K562 (cell line): ENCODE results near the gene ZNF148. TPM values are rescaled to one million over a fixed set of nuclear protein-coding genes. Genes with fewer than 3 reads are reported as not detected.

ENCODE experiments used
- ATAC-seq: fragments of 200-7000 bp; cut with Tn5 transposase; 3 replicates; pipeline ENCODE4 v1.9.1; 2020; ENCODE audit warnings: moderate library complexity
- BruUV-seq: library from RNA; stranded (reverse); fragments of 400-500 nt; replicated peaks from 2 replicates; lab custom pipeline; 2021; lab: Mats Ljungman, UMichigan
- CTCF ChIA-PET: fragments of 300-600 bp; formaldehyde crosslinking; extraction: SDS; loops from one replicate; lab custom pipeline; 2021; ENCODE audit warnings: low intra/inter-chr PET ratio; lab: Yijun Ruan, JAX
- POLR2A ChIA-PET: fragments of 300-600, 350-650 bp; sonication (Branson Sonifier 250); formaldehyde crosslinking; extraction: SDS; loops from one replicate; lab custom pipeline; 2021; ENCODE audit warnings: antibody characterized with exemption, inconsistent platforms; lab: Yijun Ruan, JAX
- DNase-seq, 4 experiments: peaks; one replicate each; pipeline versions ENCODE4 v3.0.0 to v3.0.0-alpha.2; 2011 to 2018; ENCODE audit warnings: low spot score in 3 of 4, mixed read lengths in 3 of 4; ENCODE audit errors: extremely low read depth in 1 of 4
- FAIRE-seq: peaks from 2 replicates; lab custom pipeline; 2011; peaks lifted over from hg19 to GRCh38; lab: Jason Lieb, UNC
- H2AFZ ChIP-seq: 2 replicates; pipeline ENCODE4 v1.6.0; 2011; ENCODE audit warnings: low read depth, low read length, control low read depth, inconsistent platforms
- H3K27ac ChIP-seq: fragments of 200-600 bp; 3 replicates; pipeline ENCODE4 v1.8.0; 2011; ENCODE audit warnings: low read depth, mild to moderate bottlenecking, control low read depth, inconsistent platforms, low read length, moderate library complexity, mixed read lengths; ENCODE audit errors: extremely low read depth
- H3K27me3 ChIP-seq, 2 experiments: fragments of 300-600 bp in 1 of 2; 2 replicates in 1 of 2; 3 replicates in 1 of 2; pipeline versions ENCODE4 v1.6.0 to v1.8.0; 2011; ENCODE audit warnings: inconsistent platforms in 2 of 2, low read length in 2 of 2, mild to moderate bottlenecking in 1 of 2, mixed read lengths in 1 of 2, moderate library complexity in 1 of 2; ENCODE audit not compliant: control insufficient read depth in 2 of 2, insufficient read depth in 2 of 2
- H3K36me3 ChIP-seq: fragments of 300-600 bp; 3 replicates; pipeline ENCODE4 v1.8.0; 2011; ENCODE audit warnings: mild to moderate bottlenecking, low read length, inconsistent platforms; ENCODE audit not compliant: control insufficient read depth, insufficient read depth
- H3K4me1 ChIP-seq, 2 experiments: fragments of 200-600 bp in 1 of 2; replicated peaks in 1 of 2; 2 replicates in 1 of 2; 3 replicates in 1 of 2; pipeline versions ENCODE4 v1.5.1 to v1.8.0; 2011; ENCODE audit warnings: inconsistent platforms in 2 of 2, low read length in 2 of 2, mild to moderate bottlenecking in 1 of 2, mixed read lengths in 1 of 2, moderate library complexity in 1 of 2; ENCODE audit not compliant: control insufficient read depth in 2 of 2, insufficient read depth in 2 of 2
- H3K4me2 ChIP-seq: 2 replicates; pipeline ENCODE4 v1.6.1; 2011; ENCODE audit warnings: low read length, control low read depth, inconsistent platforms, mixed read lengths; ENCODE audit not compliant: insufficient read depth
- H3K4me3 ChIP-seq: fragments of 200-600 bp; sonication (generic), shearing (Covaris generic); 2 replicates; pipeline ENCODE4 v1.5.1; 2016; ENCODE audit warnings: control low read depth, inconsistent platforms
- H3K79me2 ChIP-seq: fragments of 200-600 bp; 3 replicates; pipeline ENCODE4 v1.8.0; 2011; ENCODE audit warnings: low read length, inconsistent platforms; ENCODE audit not compliant: control insufficient read depth, insufficient read depth
- H3K9ac ChIP-seq, 2 experiments: 2 replicates each; pipeline versions ENCODE4 v1.6.0 to v1.6.1; 2011; ENCODE audit warnings: low read depth in 2 of 2, low read length in 2 of 2, control low read depth in 1 of 2, inconsistent platforms in 1 of 2, mild to moderate bottlenecking in 1 of 2, mixed read lengths in 1 of 2; ENCODE audit not compliant: insufficient read depth in 1 of 2
- H3K9me1 ChIP-seq: one replicate; pipeline ENCODE4 v1.6.0; 2011; ENCODE audit warnings: inconsistent platforms, mild to moderate bottlenecking, low read length, moderate library complexity; ENCODE audit not compliant: control insufficient read depth, insufficient read depth
- H3K9me3 ChIP-seq: replicated peaks from 2 replicates; pipeline ENCODE4 v1.5.1; 2011; ENCODE audit warnings: low read depth, low read length, inconsistent platforms; ENCODE audit not compliant: control insufficient read depth, insufficient read depth
- H4K20me1 ChIP-seq: replicated peaks from 2 replicates; pipeline ENCODE4 v1.6.1; 2011; ENCODE audit warnings: low read length, inconsistent platforms, mixed read lengths; ENCODE audit not compliant: control insufficient read depth, insufficient read depth
- GABPB2 ChIP-seq: fragments of 250-450 bp; sonication (Bioruptor Pico); conservative IDR thresholded peaks from 2 replicates; pipeline ENCODE4 v1.5.1; 2021; ENCODE audit warnings: mild to moderate bottlenecking
- POLR2AphosphoS2 ChIP-seq: IDR thresholded peaks from 2 replicates; pipeline ENCODE4 v1.6.1; 2012; ENCODE audit warnings: low read length, improper control_type of control experiment
- ZNF124 ChIP-seq: sonication (generic); formaldehyde crosslinking; IDR thresholded peaks from 2 replicates; pipeline ENCODE4 v1.8.1; 2022; ENCODE audit warnings: missing genetic modification reagents
- WGBS: fragments of 100-300 bp; shearing (Covaris generic); methylation state at CpG from one replicate; pipeline ENCODE4 v1.1.6; 2016; ENCODE audit warnings: low coverage, mixed read lengths; ENCODE audit not compliant: insufficient coverage; ENCODE audit errors: missing lambda C conversion rate; 5-methylcytosine and 5-hydroxymethylcytosine counted together
- in situ Hi-C: fragments of 300-500 bp; cut with MboI; formaldehyde crosslinking; loops from 4 replicates; pipeline ENCODE4 v1.15.0; 2018; ENCODE audit warnings: inconsistent platforms, mixed read lengths
- intact Hi-C: fragments of 100-400 bp; cut with micrococcal nuclease; formaldehyde crosslinking; loops from 2 replicates; pipeline ENCODE4 v1.14.2; 2022
- polyA plus RNA-seq, 8 experiments: library from polyadenylated mRNA; depleted of rRNA in 4 of 8; stranded (reverse) in 5 of 8; unstranded in 3 of 8; fragments of >200 nt; fragmentation: Nextera tagmentation in 2 of 8; fragmentation: Illumina TruSeq in 1 of 8; extraction: Ambion mirVana in 2 of 8; extraction: Trizol in 1 of 8; gene quantifications; 2 replicates each; pipeline versions ENCODE4 v1.2.1 to v1.2.3, GENCODE V29; 2011 to 2014; ENCODE audit warnings: inconsistent platforms in 1 of 8, missing spikeins in 1 of 8
- total RNA-seq, 7 experiments: library from RNA; depleted of rRNA in 6 of 7; stranded (reverse); fragments of >200 nt in 6 of 7; fragmentation: Illumina TruSeq in 2 of 7; extraction: Trizol in 2 of 7; gene quantifications; 2 replicates each; pipeline versions ENCODE4 v1.2.1 to v1.2.3, GENCODE V29; 2011 to 2021; ENCODE audit warnings: low replicate concordance in 1 of 7
- TF ChIP-seq, protein P1 (sequence below), 2 experiments: IDR thresholded peaks in 1 of 2; conservative IDR thresholded peaks in 1 of 2; 2 replicates each; pipeline ENCODE4 v1.6.1; 2016; ENCODE audit warnings: low read depth in 2 of 2, mild to moderate bottlenecking in 1 of 2, missing compliant biosample characterization in 1 of 2, missing genetic modification characterization in 1 of 2, moderate library complexity in 1 of 2

ZNF148 gene
- total and polyA plus RNA-seq, 9 of the 15 experiments (the other 6 are each of a cell fraction or from before 2014, with no cell fraction given) = 2.7 to 15.1 (median 8.3) TPM

DNA sequence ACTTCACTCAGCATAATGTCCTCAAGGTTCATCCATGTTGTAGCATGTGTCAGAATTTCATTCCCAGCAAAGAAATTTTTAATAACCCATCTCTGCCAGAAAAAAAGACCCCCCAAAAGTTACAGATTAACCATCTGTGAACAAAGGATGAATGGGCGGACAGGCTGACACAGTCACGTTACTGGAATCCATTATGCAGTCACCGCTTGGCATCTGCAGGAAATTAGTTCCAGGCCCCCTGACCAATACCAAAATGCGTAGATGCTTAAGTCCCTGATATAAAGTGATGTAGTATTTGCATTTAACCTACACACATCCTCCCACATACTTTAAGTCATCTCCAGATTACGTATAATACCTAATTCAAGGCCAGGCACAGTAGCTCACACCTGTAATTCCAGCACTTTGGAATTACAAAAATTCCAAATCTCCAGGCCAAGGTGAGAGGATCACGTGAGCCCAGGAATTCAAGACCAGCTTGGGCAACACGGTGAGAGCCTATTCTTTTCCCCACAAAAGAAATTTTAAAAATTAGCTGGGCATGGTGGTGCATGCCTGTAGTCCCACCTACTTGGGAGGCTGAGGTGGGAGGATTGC lies 161.1 kb downstream of the ZNF148 start:
- Histone ChIP-seq H3K27ac (no peak overlapping the region), H3K9me1 (no peaks in the 10 kb centered on the region), H2AFZ (no peak overlapping the region), H3K4me1 (peaks cover 0 to 9% of the 10 kb centered on the region in 2 experiments; a peak in 2 of 5 replicates), H4K20me1 (no peaks in the 10 kb centered on the region), H3K4me3 (no peak overlapping the region), H3K9ac (no peak overlapping the region), H3K36me3 (no peaks in the 10 kb centered on the region), H3K79me2 (no peaks in the 10 kb centered on the region), H3K27me3 (peaks cover 0 to 6% of the 10 kb centered on the region in 2 experiments; a peak in 1 of 5 replicates), H3K9me3 (no peaks in the 10 kb centered on the region), H3K4me2 (no peak overlapping the region)
- intact Hi-C loops (no loop called here), in situ Hi-C loops (no loop called here)
- CTCF ChIA-PET = no interaction called here
- POLR2A ChIA-PET = interaction anchor here (0.6 to 0.7 kb wide), 2 partner anchors 25 to 26 kb away, joined by 3 read pairs; no protein-coding TSS in a partner anchor
- TF ChIP-seq, protein P1, sequence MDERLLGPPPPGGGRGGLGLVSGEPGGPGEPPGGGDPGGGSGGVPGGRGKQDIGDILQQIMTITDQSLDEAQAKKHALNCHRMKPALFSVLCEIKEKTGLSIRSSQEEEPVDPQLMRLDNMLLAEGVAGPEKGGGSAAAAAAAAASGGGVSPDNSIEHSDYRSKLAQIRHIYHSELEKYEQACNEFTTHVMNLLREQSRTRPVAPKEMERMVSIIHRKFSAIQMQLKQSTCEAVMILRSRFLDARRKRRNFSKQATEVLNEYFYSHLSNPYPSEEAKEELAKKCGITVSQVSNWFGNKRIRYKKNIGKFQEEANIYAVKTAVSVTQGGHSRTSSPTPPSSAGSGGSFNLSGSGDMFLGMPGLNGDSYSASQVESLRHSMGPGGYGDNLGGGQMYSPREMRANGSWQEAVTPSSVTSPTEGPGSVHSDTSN (CRISPR knock-in tag; IDR thresholded peaks at IDR 0.05; ENCODE audit: low read depth) = no peak
- TF ChIP-seq, protein P1 (tag; conservative IDR thresholded peaks at IDR 0.05; ENCODE audit: low read depth) = no peak
- no peak for TF ChIP-seq GABPB2 (CRISPR knock-in tag)
- TF ChIP-seq ZNF124 (CRISPR knock-in tag) = no peak
- no peak for TF ChIP-seq POLR2AphosphoS2
- FAIRE-seq (no peak), DNase-seq (no peak), ATAC-seq (no peak)
- WGBS = 31% methylated on average over 7 of the region's 7 CpGs
- no TSS peak for BruUV-seq
